H1 (cell line): ENCODE data around the gene MSI1. TPM values are rescaled to one million over a fixed set of nuclear protein-coding genes. Genes with fewer than 3 reads are reported as not detected.

Experiments
- CTCF ChIA-PET: fragments of 300-600 bp; sonication (Branson Sonifier 250); formaldehyde crosslinking; loops from one replicate; lab custom pipeline; 2021; ENCODE audit not compliant: partially characterized antibody; lab: Charles Lee
- POLR2A ChIA-PET: fragments of 300-600 bp; sonication (Branson Sonifier 250); formaldehyde crosslinking; loops from one replicate; lab custom pipeline; 2021; ENCODE audit warnings: inconsistent platforms; ENCODE audit not compliant: partially characterized antibody; lab: Charles Lee
- DNase-seq, 2 experiments: peaks; one replicate each; pipeline versions ENCODE4 v3.0.0 to v3.0.0-alpha.2; 2010 to 2022; ENCODE audit warnings: low spot score in 2 of 2, low read depth in 1 of 2, mixed read lengths in 1 of 2
- FAIRE-seq: peaks from 2 replicates; lab custom pipeline; 2011; peaks lifted over from hg19 to GRCh38; lab: Jason Lieb, UNC
- H2AFZ ChIP-seq: 2 replicates; pipeline ENCODE4 v1.8.1; 2012; ENCODE audit warnings: low read length, inconsistent platforms
- H2AK5ac ChIP-seq: 2 replicates; pipeline ENCODE4 v1.6.1; 2013; ENCODE audit warnings: low read depth, low read length
- H2BK120ac ChIP-seq: replicated peaks from 2 replicates; pipeline ENCODE3; 2013; ENCODE audit warnings: low read depth, low read length, inconsistent platforms
- H2BK12ac ChIP-seq: 2 replicates; pipeline ENCODE4 v1.6.1; 2013; ENCODE audit warnings: low read depth, low read length
- H2BK15ac ChIP-seq: 2 replicates; pipeline ENCODE4 v1.6.1; 2013; ENCODE audit warnings: low read length
- H2BK20ac ChIP-seq: 2 replicates; pipeline ENCODE4 v1.6.1; 2013; ENCODE audit warnings: low read length
- H2BK5ac ChIP-seq: 2 replicates; pipeline ENCODE4 v1.6.1; 2013; ENCODE audit warnings: low read depth, low read length
- H3K14ac ChIP-seq: 2 replicates; pipeline ENCODE4 v1.6.1; 2013; ENCODE audit warnings: inconsistent platforms; ENCODE audit not compliant: insufficient read length
- H3K18ac ChIP-seq: 2 replicates; pipeline ENCODE4 v1.6.1; 2013; ENCODE audit warnings: low read length; ENCODE audit errors: extremely low read depth
- H3K23ac ChIP-seq: 2 replicates; pipeline ENCODE4 v1.6.1; 2013; ENCODE audit warnings: inconsistent platforms; ENCODE audit not compliant: insufficient read length
- H3K23me2 ChIP-seq: 2 replicates; pipeline ENCODE4 v1.6.1; 2013; ENCODE audit warnings: low read depth, low read length
- H3K27ac ChIP-seq: 2 replicates; pipeline ENCODE4 v1.6.1; 2011; ENCODE audit warnings: low read depth, low read length, inconsistent platforms
- H3K27me3 ChIP-seq, 4 experiments: replicated peaks in 1 of 4; 1 replicate in 1 of 4; 2 replicates in 3 of 4; pipeline versions ENCODE4 v1.6.1 to v1.8.1; 2011 to 2013; ENCODE audit warnings: low read length in 3 of 4, mild to moderate bottlenecking in 3 of 4, inconsistent platforms in 2 of 4, mixed read lengths in 2 of 4, moderate library complexity in 1 of 4; ENCODE audit not compliant: control insufficient read depth in 3 of 4, insufficient read depth in 3 of 4; ENCODE audit errors: extremely low read depth in 1 of 4
- H3K36me3 ChIP-seq, 4 experiments: 2 replicates each; pipeline versions ENCODE4 v1.6.1 to v1.8.1; 2011 to 2013; ENCODE audit warnings: mild to moderate bottlenecking in 4 of 4, low read length in 3 of 4, moderate library complexity in 2 of 4, control low read depth in 1 of 4, inconsistent platforms in 1 of 4; ENCODE audit not compliant: insufficient read depth in 4 of 4, control insufficient read depth in 2 of 4
- H3K4ac ChIP-seq: replicated peaks from 2 replicates; pipeline ENCODE3; 2013; ENCODE audit warnings: low read length, low read depth, mixed read lengths, inconsistent platforms; ENCODE audit not compliant: insufficient read length
- H3K4me1 ChIP-seq, 4 experiments: replicated peaks in 1 of 4; 1 replicate in 1 of 4; 2 replicates in 3 of 4; pipeline versions ENCODE4 v1.6.1 to v1.8.1; 2011 to 2013; ENCODE audit warnings: low read length in 3 of 4, inconsistent platforms in 2 of 4, mixed read lengths in 1 of 4; ENCODE audit not compliant: insufficient read depth in 4 of 4, control insufficient read depth in 3 of 4
- H3K4me2 ChIP-seq, 2 experiments: 2 replicates each; pipeline versions ENCODE4 v1.6.1 to v1.8.1; 2011 to 2013; ENCODE audit warnings: low read depth in 2 of 2, low read length in 2 of 2, control low read depth in 1 of 2, inconsistent platforms in 1 of 2, mild to moderate bottlenecking in 1 of 2; ENCODE audit not compliant: insufficient read depth in 1 of 2
- H3K4me3 ChIP-seq, 4 experiments: fragments of 200-600, 300-600 bp in 1 of 4; sonication (generic), shearing (Covaris generic), sonication (Bioruptor Twin) in 1 of 4; 2 replicates each; pipeline versions ENCODE4 v1.5.1 to v1.8.1; 2011 to 2016; ENCODE audit warnings: low read length in 4 of 4, low read depth in 3 of 4, control low read depth in 2 of 4, inconsistent platforms in 2 of 4, mild to moderate bottlenecking in 2 of 4, mixed read lengths in 1 of 4, moderate library complexity in 1 of 4; ENCODE audit not compliant: insufficient read depth in 2 of 4; ENCODE audit errors: extremely low read depth in 1 of 4
- H3K56ac ChIP-seq: replicated peaks from 2 replicates; pipeline ENCODE3; 2013; ENCODE audit warnings: low read depth, mild to moderate bottlenecking, mixed read lengths, low read length, inconsistent platforms; ENCODE audit not compliant: insufficient read length
- H3K79me1 ChIP-seq: 2 replicates; pipeline ENCODE4 v1.6.1; 2013; ENCODE audit warnings: low read depth, low read length, control low read depth
- H3K79me2 ChIP-seq, 2 experiments: 2 replicates each; pipeline versions ENCODE4 v1.6.1 to v1.8.1; 2012 to 2013; ENCODE audit warnings: low read length in 2 of 2, mild to moderate bottlenecking in 2 of 2, inconsistent platforms in 1 of 2; ENCODE audit not compliant: insufficient read depth in 2 of 2, control insufficient read depth in 1 of 2
- H3K9ac ChIP-seq, 4 experiments: replicated peaks in 1 of 4; 1 replicate in 1 of 4; 2 replicates in 3 of 4; pipeline versions ENCODE4 v1.6.1 to v1.8.1; 2011 to 2013; ENCODE audit warnings: low read depth in 3 of 4, low read length in 3 of 4, control low read depth in 2 of 4, mild to moderate bottlenecking in 2 of 4, moderate library complexity in 2 of 4, inconsistent platforms in 1 of 4; ENCODE audit errors: extremely low read depth in 1 of 4
- H3K9me3 ChIP-seq, 2 experiments: 2 replicates each; pipeline versions ENCODE4 v1.6.1 to v1.8.1; 2012 to 2013; ENCODE audit warnings: mild to moderate bottlenecking in 2 of 2, moderate library complexity in 2 of 2, control low read depth in 1 of 2, inconsistent platforms in 1 of 2, low read depth in 1 of 2, low read length in 1 of 2, mixed read lengths in 1 of 2; ENCODE audit not compliant: insufficient read depth in 2 of 2
- H4K20me1 ChIP-seq, 2 experiments: replicated peaks in 1 of 2; 2 replicates each; pipeline versions ENCODE3 to v1.8.1; 2011 to 2013; ENCODE audit warnings: inconsistent platforms in 2 of 2, low read length in 2 of 2, mild to moderate bottlenecking in 1 of 2; ENCODE audit not compliant: insufficient read depth in 2 of 2, control insufficient read depth in 1 of 2
- H4K5ac ChIP-seq: 2 replicates; pipeline ENCODE4 v1.6.1; 2013; ENCODE audit warnings: low read length, low read depth, mixed read lengths, inconsistent platforms; ENCODE audit not compliant: insufficient read length
- H4K8ac ChIP-seq: 2 replicates; pipeline ENCODE4 v1.8.0; 2013; ENCODE audit warnings: mild to moderate bottlenecking, moderate library complexity, low read length, inconsistent platforms; ENCODE audit not compliant: insufficient read depth; ENCODE audit errors: extremely low read depth
- H4K91ac ChIP-seq: replicated peaks from 2 replicates; pipeline ENCODE3; 2013; ENCODE audit warnings: low read length, mixed read lengths, inconsistent platforms; ENCODE audit not compliant: insufficient read length
- CBX8 ChIP-seq: fragments of 300-800, 300-1000 bp; sonication (generic); IDR thresholded peaks from 2 replicates; pipeline ENCODE4 v1.7.1; 2016; ENCODE audit warnings: low read depth, low read length, borderline replicate concordance
- CREB1 ChIP-seq: IDR thresholded peaks from 2 replicates; pipeline ENCODE4 v1.6.1; 2012; ENCODE audit warnings: inconsistent platforms
- CTCF ChIP-seq, 3 experiments: IDR thresholded peaks; 1 replicate in 2 of 3; 2 replicates in 1 of 3; pipeline versions ENCODE4 v1.5.1 to v1.6.1; 2011; ENCODE audit warnings: low read length in 3 of 3, mild to moderate bottlenecking in 3 of 3, inconsistent platforms in 2 of 3, low read depth in 1 of 3, moderate library complexity in 1 of 3; ENCODE audit not compliant: insufficient read depth in 1 of 3; ENCODE audit errors: control extremely low read depth in 1 of 3
- FOSL1 ChIP-seq: IDR thresholded peaks from 2 replicates; pipeline ENCODE4 v1.6.1; 2011; ENCODE audit warnings: mild to moderate bottlenecking, low read depth, low read length, moderate library complexity; ENCODE audit not compliant: insufficient read depth
- HDAC6 ChIP-seq: IDR thresholded peaks from one replicate; pipeline ENCODE4 v1.7.1; 2012; ENCODE audit warnings: low read depth, mild to moderate bottlenecking, inconsistent platforms, low read length, moderate library complexity
- MAFK ChIP-seq: IDR thresholded peaks from 2 replicates; pipeline ENCODE4 v1.6.1; 2012; ENCODE audit warnings: low read depth, mild to moderate bottlenecking, improper control_type of control experiment, low read length
- NRF1 ChIP-seq: IDR thresholded peaks from 2 replicates; pipeline ENCODE4 v1.6.1; 2011; ENCODE audit warnings: mild to moderate bottlenecking, low read depth, low read length, improper control_type of control experiment
- RXRA ChIP-seq: IDR thresholded peaks from 2 replicates; pipeline ENCODE4 v1.6.1; 2011; ENCODE audit warnings: low read depth, mild to moderate bottlenecking, low read length, moderate library complexity; ENCODE audit not compliant: insufficient read depth
- TCF12 ChIP-seq: IDR thresholded peaks from 2 replicates; pipeline ENCODE4 v1.6.1; 2011; ENCODE audit warnings: low read depth, mild to moderate bottlenecking, low read length
- TEAD4 ChIP-seq: IDR thresholded peaks from 2 replicates; pipeline ENCODE4 v1.6.1; 2012; ENCODE audit warnings: low read depth, low read length, inconsistent platforms, mixed read lengths
- USF2 ChIP-seq: IDR thresholded peaks from 2 replicates; pipeline ENCODE4 v1.6.1; 2011; ENCODE audit warnings: low read length, improper control_type of control experiment
- WGBS, 2 experiments: shearing (Covaris generic) in 1 of 2; methylation state at CpG; one replicate each; pipeline versions ENCODE4 v1.1.6 to v1.1.7; 2013 to 2015; ENCODE audit warnings: low lambda C conversion rate in 2 of 2, mixed read lengths in 2 of 2, inconsistent platforms in 1 of 2, low coverage in 1 of 2, missing lambda C conversion rate in 1 of 2; ENCODE audit not compliant: insufficient replicate concordance in 2 of 2, insufficient coverage in 1 of 2, insufficient read length in 1 of 2; ENCODE audit errors: extremely low coverage in 1 of 2, missing lambda C conversion rate in 1 of 2; 5-methylcytosine and 5-hydroxymethylcytosine counted together
- polyA plus RNA-seq, 7 experiments: library from polyadenylated mRNA; depleted of rRNA in 3 of 7; stranded (reverse) in 5 of 7; unstranded in 2 of 7; fragments of >200 nt in 5 of 7; fragments of 200-250 nt in 2 of 7; gene quantifications; 1 replicate in 5 of 7; 2 replicates in 1 of 7; 4 replicates in 1 of 7; pipeline versions ENCODE4 v1.2.1 to v1.2.3, GENCODE V29; 2011 to 2013; ENCODE audit warnings: missing spikeins in 2 of 7, mixed read lengths in 2 of 7
- total RNA-seq: library from RNA; stranded (reverse); fragmentation: NEBNext Ultra II Directional; extraction: Animal tissue kit (Norgen Biotek cat#: 25700); gene quantifications from 2 replicates; pipeline ENCODE4 v1.2.1, GENCODE V29; 2021

Gene MSI1
- total and polyA plus RNA-seq, 2 of the 8 experiments (the other 6 are each of a cell fraction or from before 2014, with no cell fraction given), result 13.5 to 51.9 TPM

DNA sequence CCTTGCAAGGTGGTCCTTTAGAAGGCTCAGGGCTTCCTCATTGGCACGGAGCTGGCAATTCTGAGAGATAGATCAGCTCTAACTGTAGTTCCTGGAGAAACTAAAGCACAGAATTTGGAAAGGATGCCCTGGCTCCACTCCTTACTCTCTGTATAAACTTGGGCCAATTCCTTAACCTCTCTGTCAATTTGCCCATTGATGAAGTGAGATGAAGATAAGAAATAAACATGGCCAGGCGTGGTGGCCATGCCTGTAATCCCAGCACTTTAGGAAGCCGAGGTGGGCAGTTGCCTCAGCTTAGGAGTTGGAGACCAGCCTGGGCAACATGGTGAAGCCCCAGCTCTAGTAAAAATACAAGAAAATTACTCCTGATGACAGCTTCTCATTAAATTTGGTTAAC lies 34.9 kb upstream of the MSI1 start:
- Histone ChIP-seq H4K20me1 (no peaks in the 10 kb centered on the region), H3K27ac (no peak overlapping the region), H3K23ac (no peak overlapping the region), H3K9me3 (no peaks in the 10 kb centered on the region), H2BK15ac (peak overlapping the region; percentile 66; the same call in 1 of the 2 replicates), H4K5ac (no peak overlapping the region), H2BK5ac (0 out of 2 replicates have a peak overlapping the region, but pooled peaks have one; percentile 27), H4K91ac (no peak overlapping the region), H2BK12ac (no peak overlapping the region), H2AFZ (no peak overlapping the region), H3K18ac (no peak overlapping the region), H3K79me1 (no peaks in the 10 kb centered on the region), H3K14ac (no peak overlapping the region), H3K36me3 (no peaks in the 10 kb centered on the region), H3K56ac (no peak overlapping the region), H3K9ac (no peak overlapping the region), H3K4ac (no peak overlapping the region), H4K8ac (no peak overlapping the region), H2BK120ac (no peak overlapping the region), H2BK20ac (no peak overlapping the region), H3K27me3 (no peaks in the 10 kb centered on the region), H3K23me2 (no peaks in the 10 kb centered on the region), H3K4me1 (peaks cover 1 to 7% (median 6%) of the 10 kb centered on the region in 4 experiments), H2AK5ac (no peak overlapping the region), H3K4me2 (no peak overlapping the region), H3K4me3 (no peak overlapping the region), H3K79me2 (no peaks in the 10 kb centered on the region)
- ChIA-PET CTCF (interaction anchor here (0.7 to 4.5 kb wide), 6 partner anchors 10 to 244 kb away, joined by 3 to 22 read pairs (median 6); no protein-coding TSS in a partner anchor), POLR2A (interaction anchor here (1.0 to 3.8 kb wide), 6 partner anchors 10 to 113 kb away, joined by 3 to 18 read pairs (median 6); partner anchors contain the start of gene RNU4-1)
- 84% methylated on average over 3 of the region's 3 CpGs; no CpG with 5 or more reads in 1 of the 2 experiments for WGBS, 2 experiments
- FAIRE-seq (no peak), DNase-seq (no peak)
- no peak for TF ChIP-seq NRF1
- no peak for TF ChIP-seq USF2
- no peak for TF ChIP-seq TEAD4
- no peak for TF ChIP-seq HDAC6
- no peak for TF ChIP-seq FOSL1
- no peak for TF ChIP-seq CTCF (IDR thresholded peaks at IDR 0.05; ENCODE audit: control extremely low read depth in 1 of 3, insufficient read depth in 1 of 3, low read depth in 1 of 3, low read length in 3 of 3)
- TF ChIP-seq CREB1, result no peak
- no peak for TF ChIP-seq RXRA
- no peak for TF ChIP-seq CBX8
- no peak for TF ChIP-seq MAFK
- TF ChIP-seq TCF12, result no peak
